CD4-positive, alpha-beta T cell treated with Interferon alpha-2 for 1 hour (primary cell): Measurements from ENCODE around the gene RANBP9.

ENCODE experiments used
- DNase-seq, 2 donors: peaks; one replicate each; pipeline ENCODE4 v3.0.0-alpha.2; 2020 to 2022

RANBP9 gene

GRCh38 chr6:13677878-13678254 lies 33.8 kb downstream of the RANBP9 start:
- no peak for DNase-seq

- DNase-seq = no peak
Measured at GRCh38 chr6:13676551-13677156, 35.0 kb downstream of the RANBP9 start.

GRCh38 chr6:13674533-13675190 lies 37.0 kb downstream of the RANBP9 start:
- DNase-seq = no peak

GRCh38 chr6:13673825-13674444 lies 37.7 kb downstream of the RANBP9 start:
- DNase-seq = no peak

- DNase-seq = no peak
Measured at GRCh38 chr6:13673368-13673767, 38.3 kb downstream of the RANBP9 start.

GRCh38 chr6:13672904-13673303 lies 38.7 kb downstream of the RANBP9 start:
- no peak for DNase-seq

- DNase-seq = no peak
Measured at GRCh38 chr6:13671548-13672127, 40.0 kb downstream of the RANBP9 start.

- DNase-seq = no peak
Measured at GRCh38 chr6:13669476-13669875, 42.2 kb downstream of the RANBP9 start.

- peak in 1 of 2 donors; percentile 25 for DNase-seq
Measured at GRCh38 chr6:13668291-13668928, 43.2 kb downstream of the RANBP9 start.

GRCh38 chr6:13667655-13668054 lies 44.0 kb downstream of the RANBP9 start:
- no peak for DNase-seq

GRCh38 chr6:13666194-13667105 lies 45.2 kb downstream of the RANBP9 start:
- DNase-seq = peak in 1 of 2 donors; percentile 33

GRCh38 chr6:13664703-13665352 lies 46.8 kb downstream of the RANBP9 start:
- no peak for DNase-seq

- DNase-seq = no peak
Measured at GRCh38 chr6:13663986-13664385, 47.6 kb downstream of the RANBP9 start.

GRCh38 chr6:13662651-13663334 lies 48.8 kb downstream of the RANBP9 start:
- no peak for DNase-seq

GRCh38 chr6:13661647-13662046 lies 50.0 kb downstream of the RANBP9 start:
- no peak for DNase-seq

- no peak for DNase-seq
Measured at GRCh38 chr6:13660893-13661292, 50.7 kb downstream of the RANBP9 start.

- no peak for DNase-seq
Measured at GRCh38 chr6:13660273-13660672, 51.4 kb downstream of the RANBP9 start.

- DNase-seq = no peak
Measured at GRCh38 chr6:13655700-13656099, 55.9 kb downstream of the RANBP9 start.

GRCh38 chr6:13654496-13654895 lies 57.1 kb downstream of the RANBP9 start:
- no peak for DNase-seq

- no peak for DNase-seq
Measured at GRCh38 chr6:13653296-13653695, 58.3 kb downstream of the RANBP9 start.

GRCh38 chr6:13649393-13649792 lies 62.2 kb downstream of the RANBP9 start:
- DNase-seq = no peak
